Stimulated activated CD4-positive, alpha-beta T cell treated with anti-CD3 and anti-CD28 coated beads, Interleukin-1b, Interleukin-23, amount 100 ng/mL, for 24 hours (primary cell): Measurements from ENCODE around the gene CEP131.
"Not testable (repeated sequence)": the region's sequence is repeated elsewhere in the genome, so short reads cannot be mapped to it uniquely, and the experiment has no call there.

Experiments
- DNase-seq, 4 experiments: peaks; one replicate each; pipeline ENCODE4 v3.0.0-alpha.2; 2020; ENCODE audit warnings: low read depth in 4 of 4, low spot score in 1 of 4

The CEP131 gene

GRCh38 chr17:81228834-81229665, 6.3 kb upstream of the CEP131 start:
- DNase-seq = no peak

GRCh38 chr17:81228420-81228819, 5.7 kb upstream of the CEP131 start:
- no peak for DNase-seq

- not testable (repeated sequence) for DNase-seq
Measured at GRCh38 chr17:81227630-81228029, 4.9 kb upstream of the CEP131 start.

GRCh38 chr17:81223762-81224130, 981 bp upstream of the CEP131 start:
- DNase-seq = no peak

- DNase-seq = no peak
Measured at GRCh38 chr17:81222620-81222905, 202 bp downstream of the CEP131 start.

- no peak for DNase-seq
Measured at GRCh38 chr17:81221842-81222619, 734 bp downstream of the CEP131 start.

GRCh38 chr17:81221371-81221841, 1.4 kb downstream of the CEP131 start:
- DNase-seq = no peak

GRCh38 chr17:81219476-81220180, 3.1 kb downstream of the CEP131 start:
- DNase-seq = no peak

- no peak for DNase-seq
Measured at GRCh38 chr17:81218991-81219390, 3.8 kb downstream of the CEP131 start.

- DNase-seq = no peak
Measured at GRCh38 chr17:81218459-81218858, 4.3 kb downstream of the CEP131 start.

GRCh38 chr17:81217491-81217890, 5.3 kb downstream of the CEP131 start:
- DNase-seq = no peak

GRCh38 chr17:81213978-81214377, 8.8 kb downstream of the CEP131 start:
- DNase-seq = no peak

- no peak for DNase-seq
Measured at GRCh38 chr17:81212365-81212764, 10.4 kb downstream of the CEP131 start.

GRCh38 chr17:81210868-81211267, 11.9 kb downstream of the CEP131 start:
- DNase-seq = no peak

- no peak for DNase-seq
Measured at GRCh38 chr17:81210466-81210865, 12.3 kb downstream of the CEP131 start.

- DNase-seq = no peak
Measured at GRCh38 chr17:81209141-81209540, 13.6 kb downstream of the CEP131 start.

- no peak for DNase-seq
Measured at GRCh38 chr17:81208651-81209050, 14.1 kb downstream of the CEP131 start.

GRCh38 chr17:81207610-81208581, 14.9 kb downstream of the CEP131 start:
- no peak for DNase-seq

GRCh38 chr17:81206657-81207056, 16.1 kb downstream of the CEP131 start:
- no peak for DNase-seq

GRCh38 chr17:81206166-81206565, 16.6 kb downstream of the CEP131 start:
- DNase-seq = no peak

- no peak for DNase-seq
Measured at GRCh38 chr17:81204578-81204977, 18.2 kb downstream of the CEP131 start.
